HCT116 (cell line): ENCODE data around the gene ALDH1A1. TPM values are rescaled to one million over a fixed set of nuclear protein-coding genes. Genes with fewer than 3 reads are reported as not detected.
A peak's percentile ranks its signal among the peaks of the same experiment; 100 is the strongest.

ENCODE experiments used
- ATAC-seq: fragments of 200-7000 bp; cut with Tn5 transposase; 2 replicates; pipeline ENCODE4 v1.9.1; 2020; ENCODE audit warnings: mild to moderate bottlenecking, moderate library complexity
- BruUV-seq: library from RNA; stranded (reverse); fragments of 400-500 nt; replicated peaks from 2 replicates; lab custom pipeline; 2021; lab: Mats Ljungman, UMichigan
- CTCF ChIA-PET: fragments of 300-600 bp; sonication (Branson Sonifier 250); formaldehyde crosslinking; loops from one replicate; lab custom pipeline; 2021; ENCODE audit warnings: antibody characterized with exemption; lab: Charles Lee
- POLR2A ChIA-PET: fragments of 300-600, 350-600 bp; sonication (Branson Sonifier 250); formaldehyde crosslinking; loops from one replicate; lab custom pipeline; 2021; ENCODE audit warnings: antibody characterized with exemption; lab: Charles Lee
- RAD21 ChIA-PET, 2 experiments: fragments of 300-600 bp; sonication (Branson Sonifier 250); formaldehyde crosslinking; loops; one replicate each; lab custom pipeline; 2023; ENCODE audit warnings: low total read pairs in 2 of 2; ENCODE audit not compliant: uncharacterized antibody in 2 of 2, unreplicated experiment in 2 of 2, low non-redundant PET in 1 of 2; lab: Charles Lee
- DNase-seq: peaks from one replicate; pipeline ENCODE4 v3.0.0-alpha.2; 2010; ENCODE audit warnings: low read depth, low spot score
- H2AFZ ChIP-seq: fragments of 200-600 bp; shearing (Covaris generic), sonication (generic); 2 replicates; pipeline ENCODE4 v1.6.1; 2017; ENCODE audit warnings: low read depth, mixed run types, mixed read lengths, antibody characterized with exemption, low read length; ENCODE audit not compliant: poor library complexity, severe bottlenecking
- H3K27ac ChIP-seq: 2 replicates; pipeline ENCODE4 v1.5.1; 2012; ENCODE audit warnings: low read depth, low read length
- H3K27me3 ChIP-seq: fragments of 200-600 bp; sonication (generic); 2 replicates; pipeline ENCODE4 v1.6.1; 2016; ENCODE audit warnings: mixed run types, low read length, mixed read lengths; ENCODE audit not compliant: insufficient read depth
- H3K36me3 ChIP-seq, 2 experiments: fragments of 200-500 bp in 1 of 2; fragments of 200-600 bp in 1 of 2; sonication (Bioruptor generic) in 1 of 2; sonication (generic) in 1 of 2; 2 replicates each; pipeline versions ENCODE4 v1.5.1 to v1.6.1; 2014 to 2016; ENCODE audit warnings: low read length in 2 of 2, inconsistent platforms in 1 of 2, mixed read lengths in 1 of 2, mixed run types in 1 of 2; ENCODE audit not compliant: insufficient read depth in 2 of 2, control insufficient read depth in 1 of 2
- H3K4me1 ChIP-seq, 2 experiments: fragments of 200-600 bp in 1 of 2; sonication (generic) in 1 of 2; 2 replicates each; pipeline versions ENCODE4 v1.5.1 to v1.6.1; 2012 to 2017; ENCODE audit warnings: low read length in 2 of 2, inconsistent platforms in 1 of 2, mild to moderate bottlenecking in 1 of 2, mixed read lengths in 1 of 2, mixed run types in 1 of 2, moderate library complexity in 1 of 2; ENCODE audit not compliant: insufficient read depth in 2 of 2, control insufficient read depth in 1 of 2
- H3K4me2 ChIP-seq: fragments of 200-600 bp; sonication (generic); 2 replicates; pipeline ENCODE4 v1.6.1; 2017; ENCODE audit warnings: mixed run types, low read length, mixed read lengths
- H3K4me3 ChIP-seq, 2 experiments: fragments of 200-600 bp in 1 of 2; sonication (generic) in 1 of 2; replicated peaks in 1 of 2; 2 replicates each; pipeline ENCODE4 v1.5.1; 2011 to 2016; ENCODE audit warnings: low read length in 2 of 2, control low read depth in 1 of 2, low read depth in 1 of 2, mild to moderate bottlenecking in 1 of 2, mixed read lengths in 1 of 2, mixed run types in 1 of 2
- H3K79me2 ChIP-seq: fragments of 200-600 bp; sonication (generic); 2 replicates; pipeline ENCODE4 v1.6.1; 2017; ENCODE audit warnings: mild to moderate bottlenecking, mixed run types, low read length, moderate library complexity, mixed read lengths; ENCODE audit not compliant: insufficient read depth
- H3K9ac ChIP-seq: fragments of 200-600 bp; sonication (generic); 2 replicates; pipeline ENCODE4 v1.6.1; 2016; ENCODE audit warnings: low read length, mixed read lengths
- H3K9me2 ChIP-seq: fragments of 200-600 bp; sonication (generic), shearing (Covaris generic); 2 replicates; pipeline ENCODE4 v1.6.1; 2017; ENCODE audit warnings: mixed run types, mild to moderate bottlenecking, moderate library complexity; ENCODE audit not compliant: insufficient read depth
- H3K9me3 ChIP-seq, 2 experiments: fragments of 200-500 bp in 1 of 2; fragments of 200-600 bp in 1 of 2; sonication (Bioruptor generic) in 1 of 2; sonication (generic) in 1 of 2; 2 replicates each; pipeline ENCODE4 v1.6.1; 2014 to 2017; ENCODE audit warnings: low read length in 2 of 2, mixed read lengths in 2 of 2, inconsistent platforms in 1 of 2, low read depth in 1 of 2, mild to moderate bottlenecking in 1 of 2, mixed run types in 1 of 2, moderate library complexity in 1 of 2; ENCODE audit not compliant: control insufficient read depth in 1 of 2, insufficient read depth in 1 of 2
- H4K20me1 ChIP-seq: fragments of 200-600 bp; sonication (generic), shearing (Covaris generic); 2 replicates; pipeline ENCODE4 v1.6.1; 2017; ENCODE audit warnings: mixed run types, mild to moderate bottlenecking, moderate library complexity; ENCODE audit not compliant: insufficient read depth
- EGR1 ChIP-seq: IDR thresholded peaks from 2 replicates; pipeline ENCODE4 v1.6.1; 2012; ENCODE audit warnings: low read depth
- ELF1 ChIP-seq: IDR thresholded peaks from 2 replicates; pipeline ENCODE4 v1.6.1; 2012; ENCODE audit warnings: low read depth, borderline replicate concordance
- EZH2phosphoT487 ChIP-seq: fragments of 200-600 bp; IDR thresholded peaks from 2 replicates; pipeline ENCODE4 v1.6.1; 2018; ENCODE audit warnings: antibody characterized with exemption, borderline replicate concordance
- FOSL1 ChIP-seq: IDR thresholded peaks from 2 replicates; pipeline ENCODE4 v1.6.1; 2012; ENCODE audit warnings: low read depth
- POLR2A ChIP-seq: IDR thresholded peaks from 2 replicates; pipeline ENCODE4 v1.7.0; 2011; ENCODE audit warnings: borderline replicate concordance; ENCODE audit not compliant: insufficient read depth, insufficient read length; ENCODE audit errors: extremely low read depth
- SIN3A ChIP-seq: IDR thresholded peaks from 2 replicates; pipeline ENCODE4 v1.6.1; 2012; ENCODE audit warnings: low read depth
- ZFX ChIP-seq: fragments of 450-650 bp; IDR thresholded peaks from 2 replicates; pipeline ENCODE4 v1.6.1; 2017
- intact Hi-C: fragments of 100-400 bp; cut with micrococcal nuclease; formaldehyde crosslinking; loops from 2 replicates; pipeline ENCODE4 v1.10.0; 2022
- total RNA-seq: library from RNA; stranded (reverse); gene quantifications from one replicate; pipeline ENCODE4 v1.2.1, GENCODE V29; 2021; ENCODE audit not compliant: unreplicated experiment
- TF ChIP-seq, protein P1 (sequence below): IDR thresholded peaks from 2 replicates; pipeline ENCODE4 v1.6.1; 2011; ENCODE audit warnings: mild to moderate bottlenecking, low read length, moderate library complexity; ENCODE audit not compliant: insufficient replicate concordance; ENCODE audit errors: extremely low read depth
- TF ChIP-seq, protein P2 (sequence below): IDR thresholded peaks from 2 replicates; pipeline ENCODE4 v1.6.1; 2012

The ALDH1A1 gene
- total RNA-seq, 1 experiment from 2014 or later, result 0.44 TPM

- Histone ChIP-seq H2AFZ (peak overlapping the region; percentile 92), H3K79me2 (no peaks in the 10 kb centered on the region), H3K9ac (no peak overlapping the region), H3K9me3 (no peaks in the 10 kb centered on the region), H3K4me2 (no peak overlapping the region), H3K4me3 (no peak overlapping the region), H3K36me3 (no peaks in the 10 kb centered on the region), H3K27me3 (no peaks in the 10 kb centered on the region), H3K4me1 (peaks cover 8 to 21% of the 10 kb centered on the region in 2 experiments; a peak in 3 of 4 replicates), H4K20me1 (no peaks in the 10 kb centered on the region), H3K27ac (no peak overlapping the region), H3K9me2 (no peaks in the 10 kb centered on the region)
- TF ChIP-seq EGR1 (no peak), POLR2A (no peak), EZH2phosphoT487 (no peak), FOSL1 (no peak), ZFX (no peak), ELF1 (no peak), SIN3A (no peak)
- TF ChIP-seq, protein P1, sequence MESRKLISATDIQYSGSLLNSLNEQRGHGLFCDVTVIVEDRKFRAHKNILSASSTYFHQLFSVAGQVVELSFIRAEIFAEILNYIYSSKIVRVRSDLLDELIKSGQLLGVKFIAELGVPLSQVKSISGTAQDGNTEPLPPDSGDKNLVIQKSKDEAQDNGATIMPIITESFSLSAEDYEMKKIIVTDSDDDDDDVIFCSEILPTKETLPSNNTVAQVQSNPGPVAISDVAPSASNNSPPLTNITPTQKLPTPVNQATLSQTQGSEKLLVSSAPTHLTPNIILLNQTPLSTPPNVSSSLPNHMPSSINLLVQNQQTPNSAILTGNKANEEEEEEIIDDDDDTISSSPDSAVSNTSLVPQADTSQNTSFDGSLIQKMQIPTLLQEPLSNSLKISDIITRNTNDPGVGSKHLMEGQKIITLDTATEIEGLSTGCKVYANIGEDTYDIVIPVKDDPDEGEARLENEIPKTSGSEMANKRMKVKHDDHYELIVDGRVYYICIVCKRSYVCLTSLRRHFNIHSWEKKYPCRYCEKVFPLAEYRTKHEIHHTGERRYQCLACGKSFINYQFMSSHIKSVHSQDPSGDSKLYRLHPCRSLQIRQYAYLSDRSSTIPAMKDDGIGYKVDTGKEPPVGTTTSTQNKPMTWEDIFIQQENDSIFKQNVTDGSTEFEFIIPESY, result no peak
- TF ChIP-seq, protein P2, sequence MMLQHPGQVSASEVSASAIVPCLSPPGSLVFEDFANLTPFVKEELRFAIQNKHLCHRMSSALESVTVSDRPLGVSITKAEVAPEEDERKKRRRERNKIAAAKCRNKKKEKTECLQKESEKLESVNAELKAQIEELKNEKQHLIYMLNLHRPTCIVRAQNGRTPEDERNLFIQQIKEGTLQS, result no peak
- no TSS peak for BruUV-seq
- intact Hi-C loops, result loop anchor here (2.0 to 5.0 kb wide), 4 partner anchors 21 to 342 kb away; no protein-coding TSS in a partner anchor
- DNase-seq, result no peak
- RAD21 ChIA-PET, result no interaction called here
- no peak for ATAC-seq
- CTCF ChIA-PET, result interaction anchor here (0.8 kb wide), 1 partner anchor 345 kb away, joined by 3 read pairs; no protein-coding TSS in a partner anchor
- POLR2A ChIA-PET, result no interaction called here
Observed at GRCh38 chr9:72855321-72855720, 97.5 kb downstream of the ALDH1A1 start.

Other genes with a start within 250 kb of the ALDH1A1 start
- gene ANXA1, start 198.8 kb upstream of the ALDH1A1 start, total RNA-seq, result 486 TPM